ENCODE measurements around the gene HIP1. TPM values are rescaled to one million over a fixed set of nuclear protein-coding genes. Genes with fewer than 3 reads are reported as not detected.
"Not testable (repeated sequence)": the region's sequence is repeated elsewhere in the genome, so short reads cannot be mapped to it uniquely, and the experiment has no call there.

HIP1 gene
- total RNA-seq, 1 donor from 2014 or later: 1.5 TPM

DNA sequence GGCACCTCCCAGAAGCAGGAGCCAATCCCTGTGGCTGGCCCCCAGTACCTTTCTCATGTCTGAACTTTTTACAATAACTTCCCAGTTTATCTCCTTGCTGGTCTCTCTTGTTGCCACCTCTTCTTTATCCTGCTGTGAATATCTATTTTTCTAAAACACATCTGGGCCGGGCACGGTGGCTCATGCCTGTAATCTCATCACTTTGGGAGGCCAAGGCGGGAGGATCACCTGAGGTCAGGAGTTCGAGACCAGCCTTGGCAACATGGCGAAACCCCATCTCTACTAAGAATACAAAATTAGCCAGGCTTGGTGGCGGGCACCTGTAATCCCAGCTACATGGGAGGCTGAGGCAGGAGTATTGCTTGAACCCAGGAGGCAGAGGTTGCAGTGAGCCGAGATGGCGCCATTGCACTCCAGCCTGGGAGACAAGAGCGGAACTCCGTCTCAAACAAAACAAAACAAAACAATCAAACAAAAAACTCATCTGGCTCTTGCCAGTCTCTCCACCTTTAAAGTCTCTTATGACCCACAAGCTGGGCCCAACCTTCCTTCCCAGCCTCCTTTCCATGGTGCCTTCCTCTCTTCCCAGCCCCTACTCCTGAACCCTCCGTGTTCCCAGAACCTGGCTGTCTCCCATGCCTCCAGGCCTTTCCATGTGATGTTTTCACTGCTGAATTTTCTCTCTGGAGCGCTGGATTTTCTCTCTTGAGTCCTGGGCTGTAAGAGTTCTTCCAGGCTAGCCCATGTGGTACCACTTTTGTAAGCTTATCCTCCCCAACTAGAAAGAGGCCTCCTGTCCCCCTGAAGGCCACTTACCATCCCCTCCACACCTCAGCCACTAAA lies 51.3 kb downstream of the HIP1 start:
- intact Hi-C loops (cut with micrococcal nuclease): no loop called here

- intact Hi-C loops (cut with micrococcal nuclease): no loop called here
Measured at GRCh38 chr7:75686551-75686950, 52.2 kb downstream of the HIP1 start.

DNA sequence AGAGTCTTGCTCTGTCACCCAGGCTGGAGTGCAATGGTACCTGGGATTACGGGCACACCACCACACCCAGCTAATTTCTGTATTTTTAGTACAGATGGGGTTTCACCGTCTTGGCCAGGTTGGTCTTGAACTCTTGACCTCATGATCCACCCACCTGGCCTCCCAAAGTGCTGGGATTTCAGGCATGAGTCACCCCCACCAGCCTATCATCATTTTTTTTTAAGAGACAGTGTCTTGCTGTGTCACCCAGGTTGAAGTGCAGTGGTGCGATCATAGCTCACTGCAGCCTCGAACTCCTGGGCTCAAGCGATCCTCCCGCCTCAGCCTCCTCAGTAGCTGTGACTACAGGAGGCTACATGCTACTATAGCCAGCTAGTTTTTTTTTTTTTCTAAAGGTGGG lies 56.7 kb downstream of the HIP1 start:
- intact Hi-C loops (cut with micrococcal nuclease): not testable (repeated sequence)

DNA sequence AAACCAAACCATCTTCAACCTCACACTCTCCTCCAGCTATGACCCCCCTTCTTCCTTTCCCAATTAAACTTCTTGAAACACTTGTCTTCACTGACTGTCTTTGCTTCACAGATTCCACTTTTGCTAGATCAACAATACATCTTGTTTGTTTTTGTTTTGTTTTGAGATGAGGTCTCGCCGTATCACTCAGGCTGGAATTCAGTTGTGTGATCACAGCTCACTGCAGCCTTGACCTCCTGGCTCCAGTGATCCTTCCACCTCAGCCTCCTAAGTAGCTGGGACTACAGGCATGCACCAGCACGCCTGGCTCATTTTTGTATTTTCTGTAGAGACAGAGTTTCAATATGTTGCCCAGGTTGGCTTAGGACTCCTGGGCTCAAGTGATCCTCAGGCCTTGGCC lies 59.7 kb downstream of the HIP1 start:
- intact Hi-C loops (cut with micrococcal nuclease): no loop called here

GRCh38 chr7:75669579-75669978 lies 69.2 kb downstream of the HIP1 start:
- intact Hi-C loops (cut with micrococcal nuclease): no loop called here

- intact Hi-C loops (cut with micrococcal nuclease): no loop called here
Measured at GRCh38 chr7:75667938-75668337, 70.8 kb downstream of the HIP1 start.

DNA sequence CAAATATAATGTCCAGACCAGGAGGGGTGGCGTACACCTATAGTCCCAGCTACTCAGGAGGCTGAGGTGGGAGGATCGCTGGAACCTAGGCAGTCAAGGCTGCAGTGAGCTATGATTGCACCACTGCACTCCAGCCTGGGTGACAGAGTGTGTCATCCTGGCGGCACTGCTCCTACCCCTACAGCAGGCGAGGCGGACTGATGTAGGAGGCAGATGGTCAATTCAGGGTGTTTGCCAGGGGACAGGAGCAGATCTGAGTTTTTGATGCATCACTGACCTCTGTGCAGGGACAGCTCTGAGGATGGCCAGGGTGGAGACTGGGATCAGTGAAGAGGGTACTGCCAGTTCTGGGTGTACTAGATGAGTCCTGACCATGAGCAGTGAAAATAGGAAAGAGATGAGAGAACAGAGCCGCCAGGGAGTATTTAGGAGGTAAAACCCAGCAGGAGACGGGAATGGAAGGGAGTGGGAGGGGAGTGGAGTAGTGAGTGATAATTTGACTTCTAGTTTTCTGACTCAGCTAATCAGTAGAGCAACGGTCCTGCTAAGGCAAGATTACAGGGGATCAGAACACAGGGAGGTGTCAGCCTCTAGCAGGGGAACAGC lies 75.3 kb downstream of the HIP1 start:
- intact Hi-C loops (cut with micrococcal nuclease): no loop called here

DNA sequence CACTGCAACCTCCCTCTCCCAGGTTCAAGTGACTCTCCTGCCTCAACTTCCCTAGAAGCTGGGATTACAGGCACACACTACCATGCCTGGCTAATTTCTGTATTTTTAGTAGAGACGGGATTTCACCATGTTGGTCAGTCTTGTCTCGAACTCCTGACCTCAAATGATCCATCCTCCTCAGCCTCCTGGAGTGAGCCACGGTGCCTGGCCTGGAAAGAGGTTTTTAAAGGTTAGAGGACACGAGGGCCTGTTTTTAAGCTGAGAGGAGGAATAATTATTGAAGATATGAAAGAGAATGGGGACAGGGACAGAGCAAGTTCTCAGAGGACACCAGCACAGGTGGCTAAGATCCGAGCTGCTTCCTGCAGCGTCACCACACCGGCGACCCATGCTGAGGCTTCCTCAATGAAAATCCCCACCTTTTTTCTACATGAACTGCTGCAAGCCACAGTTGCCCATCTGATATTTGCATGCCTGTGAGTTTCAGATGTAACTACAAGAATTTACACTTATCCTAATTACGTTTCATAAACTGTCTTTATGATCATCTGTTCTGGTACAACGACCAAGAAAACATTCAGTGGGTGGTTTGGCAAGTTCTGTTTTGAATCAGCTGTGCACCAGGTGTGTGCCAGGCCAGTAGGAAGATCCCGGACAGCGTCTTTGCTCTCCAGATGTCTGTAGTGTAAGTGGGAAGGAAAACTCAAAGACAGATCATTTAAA lies 76.0 kb downstream of the HIP1 start:
- intact Hi-C loops (cut with micrococcal nuclease): no loop called here

GRCh38 chr7:75660566-75661215 lies 78.0 kb downstream of the HIP1 start:
- intact Hi-C loops (cut with micrococcal nuclease): no loop called here

- intact Hi-C loops (cut with micrococcal nuclease): no loop called here
Measured at GRCh38 chr7:75658802-75659201, 79.9 kb downstream of the HIP1 start.

DNA sequence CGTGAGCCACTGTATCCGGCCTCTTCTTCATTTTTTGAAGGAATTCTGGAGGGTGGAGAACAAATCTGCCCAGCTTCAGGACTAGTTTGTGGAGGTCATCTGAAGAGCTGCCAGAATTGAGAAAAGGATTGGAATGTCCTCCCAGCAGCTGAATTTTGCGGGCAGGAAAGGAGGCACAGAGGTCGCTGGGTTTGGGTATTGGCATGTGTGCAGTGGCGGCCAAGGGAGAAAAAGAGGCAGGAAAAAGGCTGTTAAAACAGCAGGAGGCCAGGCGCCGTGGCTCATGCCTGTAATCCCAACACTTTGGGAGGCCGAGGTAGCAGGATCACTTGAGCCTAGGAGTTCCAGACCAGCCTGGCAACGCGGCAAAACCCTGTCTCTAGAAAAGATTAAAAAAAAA lies 80.4 kb downstream of the HIP1 start:
- intact Hi-C loops (cut with micrococcal nuclease): no loop called here

GRCh38 chr7:75657866-75658265 lies 80.9 kb downstream of the HIP1 start:
- intact Hi-C loops (cut with micrococcal nuclease): no loop called here

DNA sequence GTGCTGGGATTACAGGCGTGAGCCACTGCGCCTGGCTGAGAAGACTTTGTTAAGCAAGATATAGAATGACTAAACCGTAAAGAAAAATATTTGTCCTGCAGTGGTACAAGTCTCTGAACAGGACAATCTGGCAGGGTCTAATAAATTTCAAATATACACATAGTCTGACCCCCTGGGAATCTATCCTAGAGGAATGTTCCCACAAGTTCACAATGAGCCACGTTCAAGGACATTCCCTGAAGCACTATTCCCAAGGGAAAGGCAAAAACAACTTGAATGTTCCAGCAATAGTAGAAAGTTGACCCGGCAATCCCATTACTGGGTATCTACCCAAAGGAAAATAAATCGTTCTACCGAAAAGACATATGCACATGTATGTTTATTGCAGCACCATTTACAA lies 82.0 kb downstream of the HIP1 start:
- intact Hi-C loops (cut with micrococcal nuclease): no loop called here

- intact Hi-C loops (cut with micrococcal nuclease): no loop called here
Measured at GRCh38 chr7:75655536-75655935, 83.2 kb downstream of the HIP1 start.

DNA sequence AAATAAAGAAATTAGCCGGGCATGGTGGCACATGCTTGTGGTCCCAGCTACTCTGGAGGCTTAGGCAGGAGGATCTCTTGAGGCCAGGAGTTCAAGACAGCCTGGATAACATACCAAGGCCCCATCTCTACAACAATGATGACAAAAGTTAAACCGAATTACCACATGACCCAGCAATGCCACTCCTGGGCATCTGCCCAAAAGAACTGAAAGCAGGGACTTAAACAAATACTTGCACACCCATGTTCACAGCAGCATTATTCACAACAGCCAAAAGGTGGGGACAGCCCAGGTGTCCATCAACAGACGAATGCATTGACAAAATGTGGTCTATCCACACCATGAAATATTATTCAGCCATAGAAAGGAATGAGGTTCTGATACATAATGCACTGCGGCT lies 83.9 kb downstream of the HIP1 start:
- intact Hi-C loops (cut with micrococcal nuclease): no loop called here

GRCh38 chr7:75653651-75654050 lies 85.1 kb downstream of the HIP1 start:
- intact Hi-C loops (cut with micrococcal nuclease): no loop called here

DNA sequence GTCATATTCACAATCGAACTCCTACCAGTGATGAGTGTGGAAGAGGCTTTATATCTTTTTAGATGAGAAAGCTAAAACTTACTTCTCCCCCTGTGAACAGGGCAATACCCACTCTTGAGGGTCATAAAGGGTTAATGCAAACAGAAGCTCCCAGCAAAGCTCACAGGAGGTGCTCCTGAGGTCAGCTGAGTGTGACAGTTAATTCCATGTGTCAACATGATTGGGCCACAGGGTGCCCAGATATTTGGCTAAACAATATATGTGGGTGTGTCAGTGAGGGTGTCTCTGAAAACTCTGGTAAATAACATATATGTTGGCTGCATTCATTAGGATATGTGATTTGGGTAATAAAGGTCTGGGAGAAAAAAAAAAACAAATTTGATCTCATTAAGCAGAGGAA lies 86.0 kb downstream of the HIP1 start:
- intact Hi-C loops (cut with micrococcal nuclease): no loop called here

- intact Hi-C loops (cut with micrococcal nuclease): no loop called here
Measured at GRCh38 chr7:75650681-75651080, 88.1 kb downstream of the HIP1 start.

DNA sequence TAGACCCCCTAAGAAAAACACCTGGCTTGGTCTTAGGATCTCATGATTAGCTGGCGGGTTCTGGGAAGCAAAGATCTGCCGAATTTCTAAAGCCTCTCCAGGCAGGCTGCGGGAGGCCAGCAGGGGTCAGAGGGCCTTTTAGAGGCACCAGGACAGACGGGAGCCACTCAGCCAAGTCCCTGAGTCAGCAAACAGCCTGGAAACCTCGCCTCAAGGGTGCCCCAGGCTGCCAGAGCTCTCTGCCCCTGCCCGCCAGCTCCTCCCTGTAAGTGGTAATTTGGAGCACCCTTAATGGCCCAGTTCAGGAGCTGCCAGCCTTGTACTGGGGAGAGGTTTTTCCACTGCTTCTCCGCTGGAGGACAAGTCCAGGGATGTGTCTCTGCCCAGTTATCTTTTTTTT lies 88.7 kb downstream of the HIP1 start:
- intact Hi-C loops (cut with micrococcal nuclease): no loop called here

DNA sequence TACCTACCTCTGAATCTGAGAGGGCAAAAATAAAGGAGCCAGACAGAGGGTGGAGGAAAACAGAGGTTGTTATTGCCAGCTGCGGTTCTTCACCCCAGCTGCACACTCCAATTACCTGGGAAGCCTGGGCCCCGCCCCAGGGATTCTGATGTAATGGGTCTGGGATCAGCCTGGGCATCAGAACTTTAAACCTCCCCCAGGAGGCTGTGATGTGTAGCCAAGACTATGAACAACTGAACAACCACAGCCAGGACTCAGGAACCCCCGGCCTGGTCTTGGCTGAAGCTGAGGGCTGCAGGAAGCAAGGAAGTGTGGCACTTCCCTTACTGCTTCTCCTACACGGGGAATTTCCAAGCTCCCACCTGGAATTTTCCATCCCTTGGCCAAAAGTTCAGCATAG lies 89.3 kb downstream of the HIP1 start:
- intact Hi-C loops (cut with micrococcal nuclease): no loop called here

- intact Hi-C loops (cut with micrococcal nuclease): no loop called here
Measured at GRCh38 chr7:75647709-75648438, 90.9 kb downstream of the HIP1 start.
